ENCODE results near the gene KLF3. TPM values are rescaled to one million over a fixed set of nuclear protein-coding genes. Genes with fewer than 3 reads are reported as not detected.

KLF3 gene
- total RNA-seq, 1 donor from 2014 or later: 15.9 TPM

DNA sequence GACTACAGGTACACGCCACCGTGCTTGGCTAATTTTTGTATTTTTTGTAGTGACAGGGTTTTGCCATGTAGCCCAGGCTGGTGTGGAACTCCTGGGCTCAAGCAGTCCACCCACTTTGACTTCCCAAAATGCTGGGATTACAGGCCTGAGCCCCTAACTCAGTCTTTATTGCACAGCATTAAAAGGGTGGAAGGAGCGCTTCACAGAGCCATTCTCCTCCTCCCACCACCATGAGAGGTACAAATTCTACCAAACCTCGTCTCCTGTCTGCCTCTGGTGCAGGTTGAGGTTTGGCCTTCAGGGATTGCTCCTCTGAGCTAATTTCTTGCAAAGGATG, 66.5 kb downstream of the KLF3 start:
- no peak for DNase-seq
- no peak for ATAC-seq (ENCODE audit: low read depth)
- intact Hi-C loops (cut with micrococcal nuclease): loop anchor here (2.0 to 5.0 kb wide), 4 partner anchors 30 to 1128 kb away; partner anchors contain the start of gene TLR1
- no peak for TF ChIP-seq CTCF (IDR thresholded peaks at IDR 0.05)
- H3K4me3 Mint-ChIP-seq: peak overlapping the region; percentile 48
- H3K27me3 Mint-ChIP-seq: no peaks in the 10 kb centered on the region
- no peaks in the 10 kb centered on the region for H3K36me3 Mint-ChIP-seq (ENCODE audit: low read depth)
- H3K4me1 Mint-ChIP-seq: peaks cover 31% of the 10 kb centered on the region
- ChIA-PET CTCF (interaction anchor here (0.7 to 5.6 kb wide), 13 partner anchors 12 to 661 kb away, joined by 3 to 92 read pairs (median 4); partner anchors contain the start of gene TLR10), POLR2A (interaction anchor here (0.6 to 1.2 kb wide), 9 partner anchors 30 to 635 kb away, joined by 3 to 9 read pairs (median 3); partner anchors contain the start of gene TLR10)
- H3K27ac Mint-ChIP-seq: peak overlapping the region; percentile 65
- H3K9me3 Mint-ChIP-seq: peaks cover 6% of the 10 kb centered on the region

GRCh38 chr4:38730830-38731646, 67.0 kb downstream of the KLF3 start:
- peaks cover 31% of the 10 kb centered on the region for H3K4me1 Mint-ChIP-seq
- peak; percentile 89 for ATAC-seq (ENCODE audit: low read depth)

GRCh38 chr4:38733663-38734062, 69.7 kb downstream of the KLF3 start:
- Mint-ChIP-seq H3K9me3 (peaks cover 6% of the 10 kb centered on the region), H3K27me3 (no peaks in the 10 kb centered on the region), H3K4me1 (peaks cover 31% of the 10 kb centered on the region), H3K4me3 (no peak overlapping the region), H3K36me3 (ENCODE audit: low read depth) (no peaks in the 10 kb centered on the region), H3K27ac (no peak overlapping the region)
- CTCF ChIA-PET: interaction anchor here (2.5 kb wide), 1 partner anchor 554 kb away, joined by 9 read pairs; no protein-coding TSS in a partner anchor
- no peak for ATAC-seq (ENCODE audit: low read depth)
- no peak for TF ChIP-seq CTCF (IDR thresholded peaks at IDR 0.05)
- intact Hi-C loops (cut with micrococcal nuclease): loop anchor here (5.0 kb wide), 2 partner anchors 601 to 1131 kb away; no protein-coding TSS in a partner anchor
- POLR2A ChIA-PET: no interaction called here
- DNase-seq: no peak

More at GRCh38 chr4:38730830-38731646, 67.0 kb downstream of the KLF3 start:
- H3K4me3 Mint-ChIP-seq: peak overlapping the region; percentile 48
- peak overlapping the region; percentile 65 for H3K27ac Mint-ChIP-seq
- no peaks in the 10 kb centered on the region for H3K36me3 Mint-ChIP-seq (ENCODE audit: low read depth)
- no peak for TF ChIP-seq CTCF (IDR thresholded peaks at IDR 0.05)
- ChIA-PET POLR2A (interaction anchor here (0.6 to 1.2 kb wide), 9 partner anchors 30 to 636 kb away, joined by 3 to 9 read pairs (median 3); partner anchors contain the start of gene TLR10), CTCF (interaction anchor here (0.7 to 5.6 kb wide), 14 partner anchors 11 to 662 kb away, joined by 3 to 92 read pairs (median 4); partner anchors contain the start of gene TLR10)
- peaks cover 6% of the 10 kb centered on the region for H3K9me3 Mint-ChIP-seq
- H3K27me3 Mint-ChIP-seq: no peaks in the 10 kb centered on the region
- peak; percentile 74 for DNase-seq
- intact Hi-C loops (cut with micrococcal nuclease): loop anchor here (1.0 to 5.0 kb wide), 8 partner anchors 30 to 1129 kb away; partner anchors contain the start of gene TLR1

DNA sequence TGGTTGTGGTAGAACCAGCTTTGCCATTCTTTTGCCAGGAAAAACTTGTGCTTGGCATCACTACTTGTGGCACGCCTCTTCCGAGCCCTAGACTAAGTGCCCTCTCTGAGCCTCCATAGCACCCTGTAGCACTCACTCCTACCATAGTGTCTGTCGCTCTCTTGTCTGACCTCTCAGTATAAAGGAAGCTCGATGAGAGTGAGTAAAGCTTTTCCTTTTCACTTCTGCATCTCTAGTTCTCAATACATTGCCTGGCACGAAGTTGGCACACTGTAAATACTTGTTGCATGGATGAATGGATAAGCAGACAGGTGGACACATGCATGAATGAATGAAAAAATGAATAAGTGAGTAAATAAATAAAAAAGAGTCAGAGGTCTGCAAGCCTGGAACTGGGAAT, 70.4 kb downstream of the KLF3 start:
- Mint-ChIP-seq H3K4me1 (peaks cover 25% of the 10 kb centered on the region), H3K27ac (no peak overlapping the region), H3K27me3 (no peaks in the 10 kb centered on the region), H3K36me3 (ENCODE audit: low read depth) (no peaks in the 10 kb centered on the region), H3K9me3 (peaks cover 6% of the 10 kb centered on the region), H3K4me3 (no peak overlapping the region)
- intact Hi-C loops (cut with micrococcal nuclease): loop anchor here (5.0 kb wide), 2 partner anchors 602 to 1132 kb away; no protein-coding TSS in a partner anchor
- ATAC-seq (ENCODE audit: low read depth) (no peak), DNase-seq (no peak)
- TF ChIP-seq CTCF (IDR thresholded peaks at IDR 0.05): no peak
- ChIA-PET CTCF (interaction anchor here (1.0 to 2.5 kb wide), 4 partner anchors 24 to 555 kb away, joined by 3 to 9 read pairs (median 4); partner anchors contain the start of gene TLR10), POLR2A (interaction anchor here (0.6 kb wide), 1 partner anchor 11 kb away, joined by 4 read pairs; no protein-coding TSS in a partner anchor)

All from activated B cell treated with CpG ODN at 0.5 μM for 24 hours (primary cell).